Glutamatergic neuron (in vitro differentiated cells): ENCODE data around the gene CDH26. TPM values are rescaled to one million over a fixed set of nuclear protein-coding genes. Genes with fewer than 3 reads are reported as not detected.
A peak's percentile ranks its signal among the peaks of the same experiment; 100 is the strongest.

Experiments
- DNase-seq: peaks from one replicate; pipeline ENCODE4 v3.0.0; 2022
- H3K27ac Mint-ChIP-seq: one replicate; pipeline ENCODE4 v1.8.0; 2020; ENCODE audit warnings: mild to moderate bottlenecking, mixed read lengths, inconsistent platforms; ENCODE audit not compliant: unreplicated experiment
- H3K27me3 Mint-ChIP-seq: one replicate; pipeline ENCODE4 v1.8.0; 2020; ENCODE audit warnings: mild to moderate bottlenecking, moderate library complexity, mixed read lengths, inconsistent platforms; ENCODE audit not compliant: unreplicated experiment
- H3K36me3 Mint-ChIP-seq: one replicate; pipeline ENCODE4 v1.8.0; 2020; ENCODE audit warnings: mild to moderate bottlenecking, mixed read lengths, inconsistent platforms; ENCODE audit not compliant: unreplicated experiment
- H3K4me1 Mint-ChIP-seq: one replicate; pipeline ENCODE4 v1.8.0; 2020; ENCODE audit warnings: mild to moderate bottlenecking, low read depth, mixed read lengths, inconsistent platforms; ENCODE audit not compliant: unreplicated experiment
- H3K4me3 Mint-ChIP-seq: one replicate; pipeline ENCODE4 v1.8.0; 2020; ENCODE audit warnings: mild to moderate bottlenecking, mixed read lengths, inconsistent platforms; ENCODE audit not compliant: unreplicated experiment
- H3K9me3 Mint-ChIP-seq: one replicate; pipeline ENCODE4 v1.8.0; 2020; ENCODE audit warnings: mild to moderate bottlenecking, moderate library complexity, mixed read lengths, inconsistent platforms; ENCODE audit not compliant: unreplicated experiment
- total RNA-seq: library from RNA; stranded (reverse); fragmentation: NEBNext Ultra II Directional; extraction: Animal tissue kit (Norgen Biotek cat#: 25700); gene quantifications from one replicate; pipeline ENCODE4 v1.2.1, GENCODE V29; 2021; ENCODE audit not compliant: unreplicated experiment
- TF ChIP-seq, protein P1 (sequence below): fragments of 200-600 bp; sonication (generic); IDR thresholded peaks from one replicate; pipeline ENCODE4 v1.5.0; 2021; ENCODE audit not compliant: partially characterized antibody, unreplicated experiment

The CDH26 gene
- total RNA-seq, 1 donor from 2014 or later = 0.76 TPM

DNA sequence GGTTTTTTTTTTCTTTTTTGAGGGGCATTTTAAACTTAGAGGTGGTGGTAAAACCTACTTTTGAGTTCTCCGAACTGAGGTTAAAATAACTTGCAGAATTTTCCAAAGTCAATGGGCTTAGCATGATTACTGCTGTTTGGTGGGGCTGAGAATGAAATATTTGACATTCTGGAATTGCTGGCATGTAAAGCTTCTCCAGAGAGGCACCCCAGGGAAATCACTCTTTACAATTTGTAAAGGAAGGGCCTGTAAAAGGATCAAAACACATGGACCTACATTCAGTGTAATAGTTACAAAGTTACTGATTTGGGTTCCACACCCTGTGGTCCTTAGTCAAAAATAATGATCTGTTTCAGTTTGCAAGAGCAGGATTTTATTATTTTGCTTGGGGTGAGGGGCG lies 12.5 kb upstream of the CDH26 start:
- DNase-seq = no peak
- H3K36me3 Mint-ChIP-seq = no peaks in the 10 kb centered on the region
- H3K4me1 Mint-ChIP-seq = peaks cover 26% of the 10 kb centered on the region
- H3K27ac Mint-ChIP-seq = no peak overlapping the region
- H3K27me3 Mint-ChIP-seq = peaks cover 3% of the 10 kb centered on the region
- no peaks in the 10 kb centered on the region for H3K9me3 Mint-ChIP-seq
- TF ChIP-seq, protein P1, sequence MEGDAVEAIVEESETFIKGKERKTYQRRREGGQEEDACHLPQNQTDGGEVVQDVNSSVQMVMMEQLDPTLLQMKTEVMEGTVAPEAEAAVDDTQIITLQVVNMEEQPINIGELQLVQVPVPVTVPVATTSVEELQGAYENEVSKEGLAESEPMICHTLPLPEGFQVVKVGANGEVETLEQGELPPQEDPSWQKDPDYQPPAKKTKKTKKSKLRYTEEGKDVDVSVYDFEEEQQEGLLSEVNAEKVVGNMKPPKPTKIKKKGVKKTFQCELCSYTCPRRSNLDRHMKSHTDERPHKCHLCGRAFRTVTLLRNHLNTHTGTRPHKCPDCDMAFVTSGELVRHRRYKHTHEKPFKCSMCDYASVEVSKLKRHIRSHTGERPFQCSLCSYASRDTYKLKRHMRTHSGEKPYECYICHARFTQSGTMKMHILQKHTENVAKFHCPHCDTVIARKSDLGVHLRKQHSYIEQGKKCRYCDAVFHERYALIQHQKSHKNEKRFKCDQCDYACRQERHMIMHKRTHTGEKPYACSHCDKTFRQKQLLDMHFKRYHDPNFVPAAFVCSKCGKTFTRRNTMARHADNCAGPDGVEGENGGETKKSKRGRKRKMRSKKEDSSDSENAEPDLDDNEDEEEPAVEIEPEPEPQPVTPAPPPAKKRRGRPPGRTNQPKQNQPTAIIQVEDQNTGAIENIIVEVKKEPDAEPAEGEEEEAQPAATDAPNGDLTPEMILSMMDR = no peak
- H3K4me3 Mint-ChIP-seq = no peak overlapping the region

DNA sequence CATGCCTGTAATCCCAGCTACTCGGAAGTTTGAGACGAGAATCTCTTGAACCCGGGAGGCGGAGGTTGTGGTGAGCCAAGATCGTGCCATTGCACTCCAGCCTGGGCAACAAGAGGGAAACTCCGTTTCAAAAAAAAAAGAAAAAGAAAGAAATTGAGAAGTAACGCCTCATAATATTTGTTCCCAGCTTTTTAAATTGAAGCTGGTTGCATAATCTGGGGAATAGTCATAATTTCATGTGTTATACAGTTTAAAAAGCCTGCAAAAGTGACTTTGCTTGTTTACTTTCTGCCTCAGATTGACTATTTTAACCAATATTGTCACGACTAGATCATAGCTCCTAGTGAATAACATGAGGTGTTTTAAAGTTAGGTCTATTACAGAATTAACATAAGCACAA lies 10.8 kb upstream of the CDH26 start:
- H3K9me3 Mint-ChIP-seq = no peaks in the 10 kb centered on the region
- peaks cover 28% of the 10 kb centered on the region for H3K4me1 Mint-ChIP-seq
- no peak overlapping the region for H3K27ac Mint-ChIP-seq
- no peak overlapping the region for H3K4me3 Mint-ChIP-seq
- H3K36me3 Mint-ChIP-seq = no peaks in the 10 kb centered on the region
- TF ChIP-seq, protein P1 = no peak
- no peak for DNase-seq
- H3K27me3 Mint-ChIP-seq = peaks cover 3% of the 10 kb centered on the region

GRCh38 chr20:59948212-59948611 lies 10.0 kb upstream of the CDH26 start:
- Mint-ChIP-seq H3K9me3 (peaks cover 1% of the 10 kb centered on the region), H3K27me3 (peaks cover 3% of the 10 kb centered on the region), H3K36me3 (no peaks in the 10 kb centered on the region), H3K4me3 (no peak overlapping the region), H3K4me1 (peaks cover 28% of the 10 kb centered on the region), H3K27ac (no peak overlapping the region)
- DNase-seq = no peak
- TF ChIP-seq, protein P1 = no peak

DNA sequence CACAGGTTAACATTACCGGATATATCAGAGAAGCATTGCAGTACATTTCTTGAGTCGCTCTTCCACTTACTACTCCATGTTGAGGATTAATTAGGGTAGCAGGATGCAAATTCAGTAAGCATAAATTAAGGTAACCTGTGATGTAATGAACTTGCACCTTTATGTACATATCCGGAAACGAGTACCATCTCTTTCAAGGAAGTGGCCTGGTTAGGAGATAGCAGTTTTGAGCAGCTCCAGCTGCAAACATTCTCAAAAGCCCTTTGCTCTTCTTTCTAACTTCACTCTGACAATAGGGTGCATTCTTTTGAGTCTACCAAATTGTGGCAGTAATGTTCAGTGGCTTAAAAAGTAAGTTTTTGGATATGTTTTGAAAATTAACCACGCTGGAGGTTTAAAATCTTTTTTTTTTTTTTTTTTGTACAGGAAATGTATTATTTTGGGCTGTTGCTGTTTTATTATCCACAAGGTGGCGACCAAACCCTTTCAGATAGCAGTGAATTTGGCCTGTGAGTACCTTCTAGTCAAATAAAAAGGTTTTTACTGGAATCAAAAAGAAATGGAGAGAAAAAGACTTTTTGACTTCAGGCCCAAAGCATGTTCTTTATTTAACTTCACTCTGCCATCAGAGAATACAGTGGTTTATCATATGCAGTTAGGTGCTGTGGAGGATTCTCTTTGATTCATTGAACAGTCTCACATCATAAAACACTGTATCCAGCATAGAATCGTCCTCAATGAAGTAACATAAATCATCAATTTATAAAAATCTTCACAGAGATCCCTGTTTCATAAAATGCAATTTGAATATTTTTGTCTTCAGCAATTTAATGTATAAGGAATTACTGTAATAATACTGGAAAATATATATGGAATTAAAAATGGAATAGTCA lies 9.1 kb upstream of the CDH26 start:
- no peak overlapping the region for H3K27ac Mint-ChIP-seq
- no peak overlapping the region for H3K4me3 Mint-ChIP-seq
- peaks cover 3% of the 10 kb centered on the region for H3K27me3 Mint-ChIP-seq
- DNase-seq = no peak
- peaks cover 1% of the 10 kb centered on the region for H3K9me3 Mint-ChIP-seq
- H3K4me1 Mint-ChIP-seq = peaks cover 28% of the 10 kb centered on the region
- no peaks in the 10 kb centered on the region for H3K36me3 Mint-ChIP-seq
- TF ChIP-seq, protein P1 = peak; percentile 75

GRCh38 chr20:59949911-59950310 lies 8.3 kb upstream of the CDH26 start:
- H3K27ac Mint-ChIP-seq = no peak overlapping the region
- DNase-seq = no peak
- peaks cover 22% of the 10 kb centered on the region for H3K4me1 Mint-ChIP-seq
- H3K4me3 Mint-ChIP-seq = no peak overlapping the region
- no peaks in the 10 kb centered on the region for H3K36me3 Mint-ChIP-seq
- H3K9me3 Mint-ChIP-seq = peaks cover 1% of the 10 kb centered on the region
- TF ChIP-seq, protein P1 = no peak
- no peaks in the 10 kb centered on the region for H3K27me3 Mint-ChIP-seq
